ENCODE measurements around the gene PDE8A.

- TF ChIP-seq CTCF (conservative IDR thresholded peaks at IDR 0.05; ENCODE audit: low read depth in 2 of 2) (no peak), EZH2 (IDR thresholded peaks at IDR 0.05; ENCODE audit: low read depth, unreplicated experiment) (no peak), NANOG (IDR thresholded peaks at IDR 0.05; ENCODE audit: borderline replicate concordance) (no peak), POLR2AphosphoS5 (IDR thresholded peaks at IDR 0.05; ENCODE audit: low read depth) (no peak), EZH2phosphoT487 (IDR thresholded peaks at IDR 0.05; ENCODE audit: unreplicated experiment) (no peak), REST (IDR thresholded peaks at IDR 0.05; ENCODE audit: unreplicated experiment) (no peak), ETS1 (IDR thresholded peaks at IDR 0.05) (no peak), CREB1 (CRISPR knock-in tag; IDR thresholded peaks at IDR 0.05; ENCODE audit: low read depth) (no peak), ZNF331 (CRISPR knock-in tag; IDR thresholded peaks at IDR 0.05; ENCODE audit: low read depth) (no peak), JUNB (IDR thresholded peaks at IDR 0.05; ENCODE audit: unreplicated experiment) (no peak)
Measured at GRCh38 chr15:85010071-85010385, 28.4 kb downstream of the PDE8A start.
